GM19463 (cell line): ENCODE measurements around the gene EXOSC9.
A peak's percentile ranks its signal among the peaks of the same experiment; 100 is the strongest.
"Not testable (repeated sequence)": the region's sequence is repeated elsewhere in the genome, so short reads cannot be mapped to it uniquely, and the experiment has no call there.

Experiments used
- ATAC-seq: cut with Tn5 transposase; IDR thresholded peaks from one replicate; pipeline ENCODE4 v1.9.1; 2021; ENCODE audit warnings: mild to moderate bottlenecking, moderate library complexity; ENCODE audit not compliant: unreplicated experiment

Gene EXOSC9

GRCh38 chr4:121800961-121801714, at the start of gene EXOSC9:
Gene EXOSC9 (plus strand): TSS chr4:121801323. CDS start chr4:121801425, 102 bp downstream.
- ATAC-seq = peak; percentile 81

GRCh38 chr4:121752142-121752541, 49.0 kb upstream of the EXOSC9 start:
- not testable (repeated sequence) for ATAC-seq

GRCh38 chr4:121758925-121759568, 42.1 kb upstream of the EXOSC9 start:
- ATAC-seq = no peak

GRCh38 chr4:121760205-121760604, 40.9 kb upstream of the EXOSC9 start:
- no peak for ATAC-seq

GRCh38 chr4:121764303-121764701, 36.8 kb upstream of the EXOSC9 start:
- no peak for ATAC-seq

- no peak for ATAC-seq
Observed at GRCh38 chr4:121764702-121765367, 36.3 kb upstream of the EXOSC9 start, which contains the start of gene SMIM43. Gene SMIM43 (minus strand): TSS chr4:121765164. CDS start chr4:121765105, 59 bp downstream.

GRCh38 chr4:121765368-121765705, 35.8 kb upstream of the EXOSC9 start:
- no peak for ATAC-seq

- no peak for ATAC-seq
Observed at GRCh38 chr4:121765971-121766538, 35.1 kb upstream of the EXOSC9 start.

GRCh38 chr4:121767166-121767565, 34.0 kb upstream of the EXOSC9 start:
- no peak for ATAC-seq

- no peak for ATAC-seq
Observed at GRCh38 chr4:121769341-121769740, 31.8 kb upstream of the EXOSC9 start.

- ATAC-seq = no peak
Observed at GRCh38 chr4:121771869-121772268, 29.3 kb upstream of the EXOSC9 start.

GRCh38 chr4:121773883-121774282, 27.2 kb upstream of the EXOSC9 start:
- ATAC-seq = no peak

GRCh38 chr4:121776610-121777401, 24.3 kb upstream of the EXOSC9 start:
- no peak for ATAC-seq

- peak; percentile 58 for ATAC-seq
Observed at GRCh38 chr4:121777625-121778024, 23.5 kb upstream of the EXOSC9 start.

- ATAC-seq = no peak
Observed at GRCh38 chr4:121778991-121779628, 22.0 kb upstream of the EXOSC9 start.

- no peak for ATAC-seq
Observed at GRCh38 chr4:121783210-121783609, 17.9 kb upstream of the EXOSC9 start.

GRCh38 chr4:121784401-121784800, 16.7 kb upstream of the EXOSC9 start:
- no peak for ATAC-seq

- ATAC-seq = no peak
Observed at GRCh38 chr4:121784975-121785374, 16.1 kb upstream of the EXOSC9 start.

GRCh38 chr4:121785479-121785878, 15.6 kb upstream of the EXOSC9 start:
- ATAC-seq = no peak

- ATAC-seq = no peak
Observed at GRCh38 chr4:121786221-121786620, 14.9 kb upstream of the EXOSC9 start.
